Measurements from ENCODE around the gene RPL4.

The RPL4 gene

DNA sequence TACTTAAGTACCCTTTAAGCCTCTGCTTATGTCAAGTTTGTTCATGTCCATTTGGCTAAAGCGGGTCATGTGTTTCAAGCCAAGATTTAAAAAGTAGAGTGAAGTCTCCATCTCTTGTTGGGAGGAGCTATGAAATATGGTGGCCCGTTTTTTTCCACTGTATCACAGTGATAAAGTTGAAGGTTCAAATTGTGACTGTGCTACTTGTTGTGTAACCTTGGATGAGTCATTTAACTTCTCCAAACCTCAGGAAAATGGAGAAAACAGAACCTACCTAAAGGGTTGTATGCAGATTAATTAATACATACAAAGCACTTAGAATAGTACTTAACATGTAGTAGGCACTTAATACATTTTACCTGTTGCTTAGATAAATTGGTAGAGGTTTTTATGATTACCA is 50.5 kb downstream of the RPL4 start:
- peak; percentile 36 for DNase-seq (ENCODE audit: low read depth)

DNA sequence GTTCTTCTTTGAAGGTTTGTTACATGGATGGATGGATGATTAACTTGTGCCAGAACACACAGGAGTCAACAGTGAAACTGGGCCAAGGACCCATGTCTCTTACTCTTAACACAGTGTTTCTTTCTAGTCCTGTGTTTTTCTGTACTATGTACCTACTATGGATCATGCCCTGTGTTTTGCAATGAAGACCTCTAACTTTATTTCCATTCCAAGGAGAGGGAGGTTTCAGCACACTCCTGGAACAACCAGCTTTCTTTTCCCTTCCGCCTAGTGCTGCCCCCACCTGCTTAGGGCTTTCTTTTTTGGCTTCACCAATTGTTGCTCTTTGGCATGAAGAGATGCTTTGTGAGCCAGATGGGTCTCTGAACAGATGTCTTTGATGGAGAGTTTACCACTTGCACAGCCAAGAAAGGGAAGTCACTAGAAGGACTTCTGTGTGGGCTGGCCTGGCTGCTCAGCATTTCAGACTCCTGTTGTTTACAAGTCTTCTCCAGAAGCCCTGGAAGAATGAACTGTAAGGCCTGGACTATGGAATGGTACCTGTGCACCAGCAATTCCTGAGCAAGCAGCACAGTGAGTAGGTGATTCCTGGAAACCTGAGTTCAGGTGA is 51.6 kb downstream of the RPL4 start:
- DNase-seq (ENCODE audit: low read depth): no peak

DNA sequence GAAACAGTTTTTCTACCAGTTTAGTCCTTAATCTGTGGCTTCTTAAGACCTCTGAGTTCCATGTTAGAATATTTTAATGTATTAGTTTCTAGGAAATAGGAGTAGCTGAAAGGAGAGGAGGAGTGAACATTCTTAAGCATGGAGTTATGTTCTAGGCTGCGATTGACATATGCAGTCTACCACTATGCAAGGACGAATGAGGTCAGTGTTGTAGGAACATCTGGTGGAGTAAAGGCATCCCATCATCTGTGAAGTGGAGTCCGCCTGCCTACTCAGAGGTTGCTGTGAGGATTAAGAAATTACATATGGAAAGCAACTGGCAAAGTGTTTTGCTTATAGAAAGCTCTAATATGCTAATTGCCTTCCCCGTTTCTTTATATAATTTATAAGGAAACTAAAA is 52.2 kb downstream of the RPL4 start:
- no peak for DNase-seq (ENCODE audit: low read depth)
